ENCODE results near the gene KCNJ9.

Gene KCNJ9

DNA sequence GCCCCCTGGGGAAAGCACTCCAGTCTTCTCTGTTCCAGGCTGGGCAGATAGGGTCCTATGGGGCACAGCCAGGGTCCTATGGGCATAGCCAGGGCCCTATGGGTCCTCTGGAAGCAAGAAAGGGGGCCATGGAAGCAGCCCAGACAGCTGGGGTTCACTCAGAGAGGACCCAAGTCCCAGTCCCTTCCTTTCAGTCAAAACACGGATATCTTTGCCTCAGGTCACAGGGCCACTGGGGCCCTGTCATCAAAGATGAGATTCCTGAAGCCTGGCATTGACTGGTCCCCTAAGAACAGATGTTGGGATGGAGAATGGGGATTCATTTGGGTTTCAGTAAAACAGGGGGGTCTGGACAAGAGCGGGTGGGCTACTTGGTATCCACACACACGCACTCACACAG lies 8.5 kb downstream of the KCNJ9 start:
- no peak for DNase-seq

DNA sequence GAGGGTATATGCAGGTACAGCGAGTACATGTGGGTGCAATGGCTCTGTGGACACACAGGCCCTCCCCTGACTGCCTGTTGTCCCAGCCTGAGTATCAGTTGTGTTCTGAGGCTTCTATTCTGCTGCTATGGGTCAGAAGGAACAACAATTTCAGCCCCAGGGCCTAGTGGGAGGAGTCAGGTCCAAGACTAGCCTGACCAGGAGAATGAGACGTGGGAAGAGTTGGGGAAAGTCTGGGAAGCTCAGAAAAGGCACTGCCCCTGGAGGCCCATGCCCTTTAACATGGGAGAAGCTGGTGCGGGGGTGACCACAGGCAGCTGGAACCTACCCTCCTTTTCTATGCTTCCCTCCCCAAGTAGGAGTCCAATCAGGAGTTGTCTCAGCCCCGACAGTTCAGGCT lies 9.4 kb downstream of the KCNJ9 start:
- DNase-seq, result no peak

GRCh38 chr1:160091666-160092223 lies 10.4 kb downstream of the KCNJ9 start:
- no peak for DNase-seq

GRCh38 chr1:160092366-160093068 lies 11.2 kb downstream of the KCNJ9 start:
- DNase-seq, result no peak

DNA sequence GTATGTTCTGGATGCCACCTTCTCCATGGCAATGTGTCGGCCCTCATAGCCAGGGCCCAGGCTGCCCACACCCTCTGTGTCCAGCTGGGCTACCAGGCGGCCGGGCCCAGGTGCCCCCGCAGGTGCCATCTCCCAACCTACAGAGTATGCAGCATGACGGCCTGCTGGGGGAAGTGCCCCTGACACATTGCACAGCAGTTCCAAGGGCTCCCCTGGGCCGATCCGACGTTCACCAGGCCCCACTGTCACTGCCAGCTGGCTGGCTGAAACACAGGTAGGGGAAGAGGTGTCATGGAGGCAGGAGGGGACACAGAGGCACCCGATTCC lies 11.7 kb downstream of the KCNJ9 start:
- DNase-seq, result no peak

GRCh38 chr1:160093624-160094290 lies 12.4 kb downstream of the KCNJ9 start:
- no peak for DNase-seq

DNA sequence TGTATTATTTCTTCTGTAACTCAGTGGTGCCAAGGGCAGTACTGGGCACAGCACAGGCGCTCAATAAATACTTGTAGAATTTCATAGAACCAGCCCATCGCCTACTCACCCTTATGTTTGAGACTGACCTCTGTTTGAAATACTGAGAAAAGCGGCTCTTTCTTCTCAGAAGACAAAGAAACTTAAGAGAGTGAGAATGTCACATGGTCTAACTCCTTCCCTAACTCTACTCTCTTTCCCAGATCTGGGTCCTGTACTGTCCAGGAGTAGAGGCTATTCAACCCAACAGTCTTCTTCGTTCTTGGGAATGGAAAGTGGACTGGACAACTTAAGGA lies 12.9 kb downstream of the KCNJ9 start:
- no peak for DNase-seq

GRCh38 chr1:160094806-160095205 lies 13.5 kb downstream of the KCNJ9 start:
- no peak for DNase-seq

DNA sequence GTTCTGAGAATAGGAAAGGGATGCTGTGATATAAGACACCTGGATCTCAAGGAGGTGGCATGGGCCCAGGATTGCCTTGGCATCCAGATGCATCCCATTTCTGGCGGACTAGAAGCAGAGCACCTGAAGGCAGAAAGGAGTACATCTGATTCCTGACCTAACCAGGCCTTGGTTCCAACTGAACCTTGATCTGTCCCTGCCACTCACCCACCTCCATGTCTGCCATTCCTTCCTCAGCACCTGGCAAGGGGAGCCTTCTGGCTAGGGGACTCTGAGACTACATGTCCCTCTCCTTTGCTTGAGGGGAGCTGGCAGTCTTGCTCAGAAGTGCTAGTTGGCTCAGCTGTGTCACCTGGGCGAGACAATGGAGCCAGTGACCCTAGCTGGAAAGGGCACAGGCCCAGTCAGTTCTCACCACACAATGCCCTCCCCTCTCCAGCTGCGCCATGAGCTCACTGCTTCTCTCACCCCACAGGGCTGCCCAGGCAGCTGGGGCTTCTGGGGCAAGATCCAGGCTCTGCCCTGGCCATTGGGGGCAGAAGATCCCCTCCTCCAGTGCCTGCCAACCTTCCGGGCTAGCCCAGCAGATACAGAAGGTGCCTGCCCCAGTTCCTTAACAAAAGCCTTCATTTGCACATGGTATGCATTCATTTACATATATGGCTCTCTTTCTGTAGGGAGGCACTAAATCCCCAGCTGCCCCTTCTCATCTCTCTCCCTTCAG lies 14.2 kb downstream of the KCNJ9 start:
- no peak for DNase-seq

DNA sequence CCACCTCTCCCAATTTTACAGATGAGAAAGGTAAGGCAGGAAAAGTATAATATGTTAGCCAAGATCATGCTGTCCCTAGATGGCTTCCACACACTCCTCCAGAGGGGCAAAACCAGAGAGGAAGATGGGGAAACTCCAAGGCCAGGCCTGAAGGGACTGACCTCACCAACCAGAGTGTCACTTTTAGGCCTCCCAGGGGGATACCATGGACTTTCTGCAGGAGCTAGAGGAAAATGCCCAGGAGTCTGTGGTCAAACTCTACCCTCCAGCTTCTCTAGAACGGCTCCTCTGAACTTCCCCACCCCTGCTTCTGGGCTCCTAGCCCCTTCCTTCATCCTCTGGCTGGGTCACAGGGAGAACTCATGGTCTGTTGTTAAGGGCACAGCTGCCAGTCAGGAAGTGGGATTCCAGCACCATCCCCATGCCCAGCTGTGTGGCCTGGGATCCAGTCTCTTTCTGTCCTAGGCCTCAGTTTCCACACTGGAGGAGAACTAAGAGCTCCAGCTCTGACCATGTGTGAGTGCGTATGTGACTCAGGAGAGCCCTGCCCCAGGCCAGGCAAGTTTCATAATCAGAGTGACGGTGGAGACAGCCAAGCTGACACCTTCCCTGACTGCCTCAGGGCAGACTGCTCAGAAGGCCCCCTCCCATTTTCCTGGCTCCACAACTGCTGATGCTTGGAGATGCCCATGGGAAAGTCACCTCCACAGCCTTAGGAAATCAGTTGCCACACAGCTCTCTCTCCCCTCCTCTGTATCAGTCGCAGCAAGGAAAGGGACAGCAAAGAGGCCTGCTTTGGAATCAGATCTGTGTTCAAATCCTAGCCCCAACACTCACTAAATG lies 15.2 kb downstream of the KCNJ9 start:
- no peak for DNase-seq

GRCh38 chr1:160097151-160097910 lies 16.0 kb downstream of the KCNJ9 start:
- DNase-seq, result no peak

GRCh38 chr1:160097911-160098851 lies 16.8 kb downstream of the KCNJ9 start, which contains the start of gene IGSF8:
Gene IGSF8, minus strand, starts transcription at chr1:160098619. Its CDS starts 147 bp downstream, at chr1:160098472.
- peak; percentile 78 for DNase-seq

GRCh38 chr1:160098852-160099561 lies 17.7 kb downstream of the KCNJ9 start:
- peak; percentile 93 for DNase-seq

DNA sequence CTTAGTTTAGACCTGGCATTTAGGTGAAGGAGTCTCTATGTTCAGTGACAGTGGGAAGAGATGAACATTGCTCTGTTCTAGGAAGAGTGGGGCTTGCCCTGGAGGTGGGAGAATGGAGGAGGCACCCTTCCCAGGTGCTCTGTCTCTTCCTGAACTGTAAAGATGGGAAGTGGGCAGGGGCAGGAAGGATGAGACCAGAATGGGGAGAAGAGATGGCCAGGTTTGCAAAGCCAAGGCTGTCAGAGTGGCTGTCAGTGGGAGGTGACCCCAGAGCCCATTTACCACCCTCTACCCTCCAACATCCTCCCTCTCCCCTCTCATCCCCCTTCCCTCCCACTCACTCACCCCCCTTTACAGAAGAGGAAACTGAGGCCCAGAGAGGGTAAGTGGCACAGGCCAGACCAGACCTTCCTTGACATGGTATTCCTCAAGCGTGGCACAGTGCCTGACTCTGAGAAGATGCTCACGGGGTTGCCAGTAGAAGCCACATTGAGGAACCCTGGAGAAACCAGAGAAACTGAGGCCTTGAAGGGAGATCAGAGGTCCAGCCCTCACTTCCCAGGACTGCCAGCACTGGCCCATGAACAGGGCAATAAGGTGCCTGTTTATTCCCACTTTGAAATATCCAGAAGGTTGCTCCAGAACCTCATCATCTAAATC lies 18.5 kb downstream of the KCNJ9 start:
- no peak for DNase-seq

DNA sequence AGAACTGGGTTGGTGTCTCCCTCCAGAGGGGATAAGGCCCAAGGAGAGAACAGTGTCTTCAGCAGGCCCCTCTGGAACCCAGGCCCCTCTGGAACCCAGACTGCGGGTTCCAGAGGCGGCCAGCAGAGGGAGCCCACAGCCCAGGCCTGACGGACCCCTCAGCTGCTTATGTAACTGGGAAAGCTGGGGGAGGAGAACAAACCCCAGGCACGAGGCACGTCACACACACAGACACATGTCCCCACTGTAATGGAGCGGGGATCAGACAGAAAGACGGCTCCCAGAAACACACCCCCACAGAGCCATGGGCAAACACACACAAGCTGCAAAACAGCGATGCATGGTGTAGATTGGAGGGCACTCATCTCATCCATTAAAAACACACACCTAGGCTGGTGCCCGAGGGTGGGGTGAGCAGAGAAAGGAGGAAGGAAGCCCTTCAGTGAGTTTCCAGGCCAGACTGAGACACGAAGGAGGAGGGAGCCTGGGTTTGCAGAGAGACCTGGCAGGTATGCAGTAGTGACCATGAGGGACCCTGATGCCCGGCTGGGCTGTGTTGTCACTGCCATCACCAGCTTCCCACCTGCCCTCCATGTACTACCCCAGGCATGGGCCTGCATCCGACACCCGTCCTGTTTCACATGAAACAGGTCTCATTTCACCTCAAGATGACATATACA lies 19.8 kb downstream of the KCNJ9 start:
- peak; percentile 76 for DNase-seq

- no peak for DNase-seq
Observed at GRCh38 chr1:160101717-160102522, 20.6 kb downstream of the KCNJ9 start.

DNA sequence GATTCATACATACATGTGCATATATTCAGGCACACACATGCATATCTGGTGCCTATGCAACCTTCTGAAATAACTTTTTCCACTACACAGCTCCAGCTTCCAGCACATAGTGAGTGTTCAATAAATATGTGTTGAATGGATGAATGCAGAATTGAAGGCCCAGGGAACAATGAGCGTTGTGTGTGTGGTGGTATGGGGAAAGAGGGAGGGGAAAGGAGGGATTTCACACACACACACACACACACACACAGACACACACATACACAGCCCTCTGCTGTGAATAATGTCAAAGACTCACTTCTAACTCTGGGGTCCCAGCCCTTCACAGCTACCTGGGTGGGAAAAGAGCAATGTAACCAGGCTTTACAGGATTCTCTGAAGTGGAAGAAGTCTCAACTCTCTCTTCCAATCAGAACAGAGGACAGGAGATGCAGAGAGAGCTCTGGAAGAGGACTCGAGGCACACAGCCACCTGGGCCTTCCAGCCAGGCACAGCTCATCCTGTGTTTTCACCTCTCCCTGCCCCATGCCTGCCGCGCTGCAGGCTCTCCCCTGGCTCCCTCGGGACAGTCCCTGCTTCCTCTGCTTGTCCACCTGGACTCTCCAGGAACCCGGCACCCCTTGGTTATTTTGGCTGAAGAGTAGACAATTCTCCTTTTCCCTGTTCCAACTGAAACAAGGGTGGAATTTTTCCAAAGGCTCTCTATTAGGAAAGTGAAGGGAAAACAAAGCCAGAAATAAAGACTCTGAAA lies 22.5 kb downstream of the KCNJ9 start:
- DNase-seq, result no peak

Measured in fibroblast of skin of right biceps (primary cell).